Hepatocyte (in vitro differentiated cells): ENCODE measurements around the gene TOX2. TPM values are rescaled to one million over a fixed set of nuclear protein-coding genes. Genes with fewer than 3 reads are reported as not detected.

Source experiments
- DNase-seq: peaks from one replicate; pipeline ENCODE4 v3.0.0-alpha.2; 2016; ENCODE audit warnings: low spot score
- H2AFZ ChIP-seq: fragments of 200-600 bp; sonication (generic); 2 replicates; pipeline ENCODE4 v1.6.0; 2016; ENCODE audit warnings: antibody characterized with exemption, mild to moderate bottlenecking
- H3K27ac ChIP-seq: fragments of 200-600 bp; sonication (generic); 2 replicates; pipeline ENCODE4 v1.5.1; 2016; ENCODE audit warnings: mild to moderate bottlenecking
- H3K27me3 ChIP-seq: fragments of 200-600 bp; sonication (generic); 2 replicates; pipeline ENCODE4 v1.6.1; 2016
- H3K36me3 ChIP-seq: fragments of 200-600 bp; sonication (generic); replicated peaks from 2 replicates; pipeline ENCODE4 v1.5.1; 2016; ENCODE audit warnings: low read depth; ENCODE audit not compliant: insufficient read depth
- H3K4me1 ChIP-seq: fragments of 200-600 bp; sonication (generic); 2 replicates; pipeline ENCODE4 v1.5.1; 2016; ENCODE audit warnings: mild to moderate bottlenecking, moderate library complexity; ENCODE audit not compliant: insufficient read depth
- H3K4me2 ChIP-seq: fragments of 200-600 bp; sonication (generic); 2 replicates; pipeline ENCODE4 v1.6.0; 2016
- H3K4me3 ChIP-seq: fragments of 200-600 bp; sonication (generic); 2 replicates; pipeline ENCODE4 v1.5.1; 2016; ENCODE audit warnings: mild to moderate bottlenecking
- H3K79me2 ChIP-seq: fragments of 200-600 bp; sonication (generic); 2 replicates; pipeline ENCODE4 v1.6.0; 2017; ENCODE audit warnings: mild to moderate bottlenecking
- H3K9me2 ChIP-seq: fragments of 200-600 bp; sonication (generic); replicated peaks from 2 replicates; pipeline ENCODE4 v1.6.0; 2017; ENCODE audit warnings: mild to moderate bottlenecking; ENCODE audit not compliant: insufficient read depth
- H3K9me3 ChIP-seq: fragments of 200-600 bp; sonication (generic); 2 replicates; pipeline ENCODE4 v1.5.1; 2016; ENCODE audit warnings: low read depth, mild to moderate bottlenecking
- H4K20me1 ChIP-seq: fragments of 200-600 bp; sonication (generic); 2 replicates; pipeline ENCODE4 v1.6.0; 2016; ENCODE audit warnings: mild to moderate bottlenecking; ENCODE audit not compliant: insufficient read depth, poor library complexity, severe bottlenecking
- CTCF ChIP-seq: fragments of 200-600 bp; sonication (generic); IDR thresholded peaks from 2 replicates; pipeline ENCODE4 v1.5.1; 2016; ENCODE audit warnings: antibody characterized with exemption, mild to moderate bottlenecking; ENCODE audit not compliant: poor library complexity
- EZH2 ChIP-seq: fragments of 200-600 bp; sonication (generic); IDR thresholded peaks from 2 replicates; pipeline ENCODE4 v1.6.1; 2016; ENCODE audit warnings: antibody characterized with exemption, mild to moderate bottlenecking, borderline replicate concordance
- EZH2phosphoT487 ChIP-seq: fragments of 200-600 bp; sonication (generic); IDR thresholded peaks from one replicate; pipeline ENCODE4 v1.6.1; 2018; ENCODE audit warnings: antibody characterized with exemption, mild to moderate bottlenecking, low read depth, moderate library complexity; ENCODE audit not compliant: unreplicated experiment, severe bottlenecking
- WGBS: methylation state at CpG from one replicate; pipeline ENCODE4 v1.1.6; 2016; ENCODE audit warnings: low lambda C conversion rate; ENCODE audit errors: missing lambda C conversion rate; 5-methylcytosine and 5-hydroxymethylcytosine counted together
- polyA plus RNA-seq: library from polyadenylated mRNA; unstranded; fragments of >200 nt; fragmentation: Nextera tagmentation; extraction: Ambion mirVana; gene quantifications from 2 replicates; pipeline ENCODE4 v1.2.1, GENCODE V29; 2016
- total RNA-seq: library from RNA; depleted of rRNA; stranded (reverse); fragments of >200 nt; gene quantifications from 2 replicates; pipeline ENCODE4 v1.2.3, GENCODE V29; 2014

TOX2 gene
- total and polyA plus RNA-seq, 2 experiments from 2014 or later: 0.87 to 12.1 TPM

- TF ChIP-seq EZH2phosphoT487: no peak
- TF ChIP-seq EZH2: no peak
- TF ChIP-seq CTCF: no peak
- Histone ChIP-seq H4K20me1 (no peaks in the 10 kb centered on the region), H3K27me3 (peaks cover 2% of the 10 kb centered on the region), H3K9me3 (no peaks in the 10 kb centered on the region), H3K4me1 (no peaks in the 10 kb centered on the region), H3K79me2 (no peaks in the 10 kb centered on the region), H2AFZ (no peak overlapping the region), H3K9me2 (no peaks in the 10 kb centered on the region), H3K27ac (no peak overlapping the region), H3K4me3 (no peak overlapping the region), H3K36me3 (no peaks in the 10 kb centered on the region), H3K4me2 (no peak overlapping the region)
- 77% methylated on average over 6 of the region's 6 CpGs for WGBS
- DNase-seq: no peak
Measured at GRCh38 chr20:43975096-43975768, 60.6 kb downstream of the TOX2 start.

- Histone ChIP-seq H3K27ac (no peak overlapping the region), H2AFZ (no peak overlapping the region), H3K9me3 (no peaks in the 10 kb centered on the region), H3K79me2 (no peaks in the 10 kb centered on the region), H3K4me2 (no peak overlapping the region), H3K4me1 (no peaks in the 10 kb centered on the region), H4K20me1 (no peaks in the 10 kb centered on the region), H3K9me2 (no peaks in the 10 kb centered on the region), H3K36me3 (no peaks in the 10 kb centered on the region), H3K4me3 (no peak overlapping the region), H3K27me3 (peaks cover 2% of the 10 kb centered on the region)
- 96% methylated on average over 7 of the region's 7 CpGs for WGBS
- no peak for DNase-seq
- TF ChIP-seq EZH2: no peak
- no peak for TF ChIP-seq CTCF
- TF ChIP-seq EZH2phosphoT487: no peak
Measured at GRCh38 chr20:43976547-43976946, 61.9 kb downstream of the TOX2 start.

GRCh38 chr20:43977252-43977651, 62.6 kb downstream of the TOX2 start:
- Histone ChIP-seq H3K36me3 (no peaks in the 10 kb centered on the region), H3K4me3 (no peak overlapping the region), H3K4me1 (no peaks in the 10 kb centered on the region), H3K27me3 (peaks cover 2% of the 10 kb centered on the region), H3K9me2 (no peaks in the 10 kb centered on the region), H3K27ac (no peak overlapping the region), H2AFZ (no peak overlapping the region), H3K4me2 (no peak overlapping the region), H4K20me1 (no peaks in the 10 kb centered on the region), H3K79me2 (no peaks in the 10 kb centered on the region), H3K9me3 (no peaks in the 10 kb centered on the region)
- TF ChIP-seq EZH2phosphoT487 (no peak), CTCF (no peak), EZH2 (no peak)
- DNase-seq: no peak
- WGBS: 86% methylated on average over 8 of the region's 8 CpGs

- H3K9me2 ChIP-seq: no peaks in the 10 kb centered on the region
- H3K27ac ChIP-seq: no peak overlapping the region
- H4K20me1 ChIP-seq: no peaks in the 10 kb centered on the region
- H3K4me2 ChIP-seq: no peak overlapping the region
- H3K9me3 ChIP-seq: no peaks in the 10 kb centered on the region
- TF ChIP-seq EZH2: no peak
- TF ChIP-seq CTCF: no peak
- TF ChIP-seq EZH2phosphoT487: no peak
- H3K79me2 ChIP-seq: no peaks in the 10 kb centered on the region
- H2AFZ ChIP-seq: no peak overlapping the region
- H3K36me3 ChIP-seq: no peaks in the 10 kb centered on the region
- peaks cover 2% of the 10 kb centered on the region for H3K27me3 ChIP-seq
- H3K4me3 ChIP-seq: no peak overlapping the region
- WGBS: 48% methylated on average over 3 of the region's 3 CpGs
- no peak for DNase-seq
- H3K4me1 ChIP-seq: no peaks in the 10 kb centered on the region
Measured at GRCh38 chr20:43977962-43978361, 63.3 kb downstream of the TOX2 start.
